ENCODE measurements around the gene IFNA7.
"Not testable (repeated sequence)": the region's sequence is repeated elsewhere in the genome, so short reads cannot be mapped to it uniquely, and the experiment has no call there.

DNA sequence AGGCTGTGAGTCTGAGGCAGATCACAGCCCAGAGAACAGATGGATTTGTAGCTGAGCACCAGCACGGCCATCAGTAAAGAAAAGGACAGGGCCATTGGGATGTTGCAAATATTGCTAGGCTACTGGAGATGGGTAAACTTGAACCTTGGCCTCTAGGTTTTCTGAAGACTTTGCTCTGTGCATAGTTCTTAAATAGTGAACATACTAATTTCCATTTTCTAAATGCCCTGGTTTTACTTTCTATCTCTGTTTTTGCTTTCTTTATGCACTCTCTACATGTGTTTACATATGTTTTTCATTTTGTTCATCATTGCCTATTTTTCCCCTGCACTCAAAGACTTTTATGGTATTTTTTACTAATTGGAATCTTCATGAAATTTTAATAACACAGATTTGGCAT lies 15.2 kb upstream of the IFNA7 start, which contains the start of gene IFNA16:
- TF ChIP-seq CTCF, POLR2A (IDR thresholded peaks at IDR 0.05): not testable (repeated sequence)
